Lung (tissue), 12 donors: ENCODE measurements around the gene FANCC. TPM values are rescaled to one million over a fixed set of nuclear protein-coding genes. Genes with fewer than 3 reads are reported as not detected.

Experiments used
- ATAC-seq: fragments of 200-7000 bp; cut with Tn5 transposase; one replicate; pipeline ENCODE4 v1.9.1; 2020; ENCODE audit warnings: moderate number of reproducible peaks; ENCODE audit not compliant: insufficient read depth, low FRiP score
- DNase-seq, 3 donors: peaks; one replicate each; pipeline ENCODE4 v3.0.0-alpha.2; 2013 to 2017
- H3K27ac ChIP-seq, 2 donors: one replicate each; pipeline ENCODE4 v1.5.1; 2013; ENCODE audit warnings: mild to moderate bottlenecking in 2 of 2, moderate library complexity in 2 of 2, control low read depth in 1 of 2, inconsistent platforms in 1 of 2, low read depth in 1 of 2, low read length in 1 of 2
- H3K27me3 ChIP-seq, 3 donors: one replicate each; pipeline ENCODE4 v1.5.1; 2013; ENCODE audit warnings: low read length in 2 of 3; ENCODE audit not compliant: control insufficient read depth in 3 of 3, insufficient read depth in 3 of 3
- H3K36me3 ChIP-seq, 4 donors: one replicate each; pipeline ENCODE4 v1.5.1; 2013; ENCODE audit warnings: low read length in 4 of 4, mild to moderate bottlenecking in 1 of 4, moderate library complexity in 1 of 4; ENCODE audit not compliant: control insufficient read depth in 4 of 4, insufficient read depth in 4 of 4
- H3K4me1 ChIP-seq, 5 donors: one replicate each; pipeline ENCODE4 v1.5.1; 2013; ENCODE audit warnings: low read length in 5 of 5, mild to moderate bottlenecking in 2 of 5, moderate library complexity in 1 of 5; ENCODE audit not compliant: control insufficient read depth in 5 of 5, insufficient read depth in 5 of 5
- H3K4me3 ChIP-seq: one replicate; pipeline ENCODE4 v1.5.1; 2013; ENCODE audit warnings: mild to moderate bottlenecking, control low read depth, moderate library complexity
- H3K9ac ChIP-seq, 2 donors: one replicate each; pipeline ENCODE4 v1.5.1; 2013; ENCODE audit warnings: low read length in 2 of 2, control low read depth in 1 of 2; ENCODE audit not compliant: insufficient read depth in 1 of 2
- H3K9me3 ChIP-seq, 4 donors: one replicate each; pipeline ENCODE4 v1.5.1; 2013; ENCODE audit warnings: low read length in 3 of 4, mild to moderate bottlenecking in 1 of 4, moderate library complexity in 1 of 4; ENCODE audit not compliant: control insufficient read depth in 4 of 4, insufficient read depth in 3 of 4
- CTCF ChIP-seq: IDR thresholded peaks from 2 replicates; pipeline ENCODE4 v1.5.1; 2012; ENCODE audit warnings: mild to moderate bottlenecking; ENCODE audit errors: control extremely low read depth, extremely low read depth
- WGBS, 2 donors: extraction: QIAGEN DNeasy Blood & Tissue Kit; methylation state at CpG; one replicate each; pipeline ENCODE4 v1.1.7; 2013; 5-methylcytosine and 5-hydroxymethylcytosine counted together
- polyA plus RNA-seq, 2 donors: library from polyadenylated mRNA; stranded (reverse); fragments of 200-250 nt; gene quantifications; one replicate each; pipeline ENCODE4 v1.2.1, GENCODE V29; 2013
- total RNA-seq, 2 donors: library from RNA; depleted of rRNA in 1 of 2; stranded (reverse); fragments of >200 nt in 1 of 2; gene quantifications; one replicate each; pipeline ENCODE4 v1.2.1, GENCODE V29; 2014 to 2021
- donor health status: control.
- donor health status: control.
- donor health status: Bipolar disorder and iron deficiency.
- donor health status: healthy.
- donor health status: DM: yes; HTN: yes; CAD: no.

Gene FANCC
- total and polyA plus RNA-seq, 4 donors: 4.4 to 20.0 (median 8.7) TPM

- no peak for TF ChIP-seq CTCF
- no peak for ATAC-seq
- WGBS, 2 donors: 78 to 85% methylated on average over 9 of the region's 9 CpGs
- peak in 2 of 3 donors; percentile 40 to 61 for DNase-seq
- Histone ChIP-seq H3K9ac (no peak overlapping the region), H3K9me3 (no peaks in the 10 kb centered on the region), H3K36me3 (no peaks in the 10 kb centered on the region), H3K27me3 (no peaks in the 10 kb centered on the region), H3K27ac (no peak overlapping the region), H3K4me3 (no peak overlapping the region), H3K4me1 (peaks cover 0 to 17% (median 2%) of the 10 kb centered on the region in 5 donors)
Observed at GRCh38 chr9:95124582-95125367, 192.7 kb downstream of the FANCC start.

DNA sequence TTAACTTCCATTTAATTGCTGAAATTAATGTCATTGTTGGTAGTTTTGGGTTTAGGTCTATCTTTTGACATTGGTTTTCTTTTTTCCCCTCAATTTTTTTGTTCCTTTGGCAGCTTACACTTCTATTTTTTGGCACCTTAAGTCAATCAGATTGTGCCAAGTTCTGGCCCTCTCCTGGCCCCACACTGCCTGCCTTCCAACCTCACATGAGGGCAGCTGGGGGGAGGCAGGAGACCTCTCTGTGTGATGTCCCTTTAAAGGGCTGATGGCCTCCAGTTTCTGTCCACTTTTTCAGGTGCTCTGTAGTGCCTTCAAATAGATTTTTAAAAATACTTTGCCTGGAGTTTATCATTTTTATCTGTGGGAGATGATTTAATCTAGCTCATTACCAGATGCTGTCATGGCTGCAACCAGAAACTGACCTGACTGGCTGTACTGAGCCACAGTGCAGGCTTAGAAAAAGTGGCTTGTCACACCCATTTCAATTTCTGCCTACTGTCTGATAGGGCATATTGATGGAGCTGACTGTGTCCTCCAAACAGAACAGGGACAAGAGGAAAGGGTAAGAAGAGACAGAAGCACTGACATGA, 196.6 kb downstream of the FANCC start:
- DNase-seq (no peak), ATAC-seq (no peak)
- peaks cover 0 to 8% (median 0%) of the 10 kb centered on the region in 5 donors for H3K4me1 ChIP-seq
- H3K4me3 ChIP-seq: no peak overlapping the region
- H3K9me3 ChIP-seq: no peaks in the 10 kb centered on the region
- no peak overlapping the region for H3K9ac ChIP-seq
- no peak overlapping the region for H3K27ac ChIP-seq
- H3K36me3 ChIP-seq: peaks cover 0 to 2% (median 0%) of the 10 kb centered on the region in 4 donors
- no peaks in the 10 kb centered on the region for H3K27me3 ChIP-seq
- no peak for TF ChIP-seq CTCF

DNA sequence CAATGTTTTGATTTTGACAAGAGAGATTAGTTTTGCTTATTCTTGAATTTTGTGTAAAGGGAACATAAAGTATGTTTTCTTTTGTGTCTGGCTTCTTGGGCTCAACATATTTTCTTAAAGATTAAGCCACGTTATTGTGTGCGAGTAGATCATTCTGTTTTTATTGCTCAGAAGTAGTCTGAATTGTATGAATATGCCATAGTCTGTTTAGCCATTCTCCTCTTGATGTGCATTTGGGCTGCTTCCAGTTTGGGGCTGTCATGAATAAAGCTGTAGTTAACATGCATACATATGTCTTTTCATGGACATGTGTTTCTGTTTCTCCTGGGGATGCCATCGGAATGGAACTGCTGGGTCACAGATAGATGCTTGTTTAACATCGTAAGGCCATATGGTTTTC, 198.9 kb downstream of the FANCC start:
- H3K27me3 ChIP-seq: no peaks in the 10 kb centered on the region
- H3K27ac ChIP-seq: no peak overlapping the region
- no peaks in the 10 kb centered on the region for H3K9me3 ChIP-seq
- peaks cover 0 to 9% (median 0%) of the 10 kb centered on the region in 4 donors for H3K36me3 ChIP-seq
- 85 to 93% methylated on average over 4 of the region's 4 CpGs for WGBS, 2 donors
- no peak overlapping the region for H3K9ac ChIP-seq
- DNase-seq (no peak), ATAC-seq (no peak)
- peaks cover 0 to 6% (median 2%) of the 10 kb centered on the region in 5 donors for H3K4me1 ChIP-seq
- no peak overlapping the region for H3K4me3 ChIP-seq
- no peak for TF ChIP-seq CTCF
